Measurements from ENCODE around the gene CENPW. TPM values are rescaled to one million over a fixed set of nuclear protein-coding genes. Genes with fewer than 3 reads are reported as not detected.

CENPW gene
- total RNA-seq, 4 donors from 2014 or later: 1.9 to 3.8 TPM; not detected in 2

- Histone ChIP-seq H3K27me3 (no peaks in the 10 kb centered on the region), H3K27ac (no peak overlapping the region), H3K9me3 (no peaks in the 10 kb centered on the region), H3K4me1 (no peaks in the 10 kb centered on the region), H3K36me3 (no peaks in the 10 kb centered on the region), H3K4me3 (replicated peaks in 1 of 3) (no peak overlapping the region)
- intact Hi-C loops (cut with DNase I): no loop called here
- WGBS, 2 donors: 92 to 97% methylated on average over 2 of the region's 2 CpGs
- DNase-seq: no peak
- TF ChIP-seq CTCF (IDR thresholded peaks at IDR 0.05) (no peak), POLR2A (IDR thresholded peaks at IDR 0.05) (no peak)
Measured at GRCh38 chr6:126372626-126373025, 32.7 kb downstream of the CENPW start.

GRCh38 chr6:126373344-126373743, 33.4 kb downstream of the CENPW start:
- H3K36me3 ChIP-seq: no peaks in the 10 kb centered on the region
- no peaks in the 10 kb centered on the region for H3K27me3 ChIP-seq
- H3K4me3 ChIP-seq (replicated peaks in 1 of 3): no peak overlapping the region
- no peaks in the 10 kb centered on the region for H3K4me1 ChIP-seq
- DNase-seq: no peak
- 91 to 96% methylated on average over 4 of the region's 4 CpGs for WGBS, 2 donors
- H3K27ac ChIP-seq: no peak overlapping the region
- intact Hi-C loops (cut with DNase I): no loop called here
- no peaks in the 10 kb centered on the region for H3K9me3 ChIP-seq
- TF ChIP-seq CTCF (IDR thresholded peaks at IDR 0.05): no peak
- no peak for TF ChIP-seq POLR2A (IDR thresholded peaks at IDR 0.05)

DNA sequence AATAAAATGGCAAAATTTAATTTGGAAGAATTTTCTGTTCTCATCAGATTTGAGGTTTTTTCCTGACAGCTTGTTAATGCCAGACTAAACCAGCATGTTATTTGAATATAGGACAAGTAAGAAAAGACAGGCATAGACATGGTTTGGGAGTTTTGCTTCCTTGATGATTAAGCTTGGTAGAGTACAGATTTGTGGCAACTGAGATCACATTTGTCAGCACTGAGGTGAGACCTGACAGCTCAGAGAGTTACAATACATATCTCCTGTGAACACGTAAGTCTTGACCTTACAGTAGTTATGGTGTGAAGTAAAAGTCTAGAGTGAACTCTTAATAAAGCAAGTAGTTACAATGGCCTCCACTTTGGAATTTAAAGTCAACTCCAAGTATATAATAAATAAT, 34.5 kb downstream of the CENPW start:
- Histone ChIP-seq H3K4me1 (no peaks in the 10 kb centered on the region), H3K4me3 (replicated peaks in 1 of 3) (no peak overlapping the region), H3K9me3 (no peaks in the 10 kb centered on the region), H3K36me3 (no peaks in the 10 kb centered on the region), H3K27ac (no peak overlapping the region), H3K27me3 (no peaks in the 10 kb centered on the region)
- WGBS, 2 donors: 100% methylated on average over 1 of the region's 1 CpG
- TF ChIP-seq CTCF (IDR thresholded peaks at IDR 0.05) (no peak), POLR2A (IDR thresholded peaks at IDR 0.05) (no peak)
- intact Hi-C loops (cut with DNase I): no loop called here
- DNase-seq: no peak

GRCh38 chr6:126376682-126377081, 36.8 kb downstream of the CENPW start:
- TF ChIP-seq POLR2A (IDR thresholded peaks at IDR 0.05) (no peak), CTCF (IDR thresholded peaks at IDR 0.05) (no peak)
- intact Hi-C loops (cut with DNase I): no loop called here
- no peaks in the 10 kb centered on the region for H3K9me3 ChIP-seq
- no peaks in the 10 kb centered on the region for H3K36me3 ChIP-seq
- no peak overlapping the region for H3K4me3 ChIP-seq (replicated peaks in 1 of 3)
- DNase-seq: no peak
- H3K27ac ChIP-seq: no peak overlapping the region
- H3K27me3 ChIP-seq: no peaks in the 10 kb centered on the region
- no peaks in the 10 kb centered on the region for H3K4me1 ChIP-seq
- WGBS, 2 donors: 89 to 91% methylated on average over 2 of the region's 2 CpGs

DNA sequence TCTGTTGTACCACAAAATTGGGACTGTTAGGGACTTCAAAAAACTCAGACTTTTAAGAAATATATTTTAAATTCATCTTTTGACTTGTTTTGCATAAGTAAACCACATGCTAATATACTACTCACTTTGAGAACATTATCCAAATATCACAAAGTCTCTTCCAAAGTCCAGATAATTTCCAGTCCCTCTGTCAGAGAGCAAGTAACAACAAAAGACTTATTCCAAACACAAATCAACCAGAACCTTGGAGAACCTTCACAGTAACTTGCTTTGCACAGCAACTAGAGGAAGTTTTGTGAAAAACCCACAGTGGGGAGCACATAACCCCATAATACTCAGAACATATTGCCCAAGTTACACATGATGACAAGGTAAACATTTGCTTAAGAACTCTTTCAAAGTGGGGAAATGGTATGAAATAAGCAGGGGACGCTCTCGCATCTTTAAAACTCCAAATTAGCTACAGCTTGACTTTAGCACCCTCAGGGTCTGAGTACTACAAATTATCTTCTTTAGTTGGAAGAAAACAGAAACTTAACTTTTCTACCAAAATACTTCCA, 37.8 kb downstream of the CENPW start:
- no peaks in the 10 kb centered on the region for H3K9me3 ChIP-seq
- no peak for TF ChIP-seq POLR2A (IDR thresholded peaks at IDR 0.05)
- TF ChIP-seq CTCF (IDR thresholded peaks at IDR 0.05): no peak
- 93 to 94% methylated on average over 2 of the region's 2 CpGs for WGBS, 2 donors
- no peaks in the 10 kb centered on the region for H3K36me3 ChIP-seq
- no peak overlapping the region for H3K27ac ChIP-seq
- H3K4me3 ChIP-seq (replicated peaks in 1 of 3): no peak overlapping the region
- no peaks in the 10 kb centered on the region for H3K4me1 ChIP-seq
- no peak for DNase-seq
- intact Hi-C loops (cut with DNase I): no loop called here
- no peaks in the 10 kb centered on the region for H3K27me3 ChIP-seq
